ENCODE data around the gene RCCD1. TPM values are rescaled to one million over a fixed set of nuclear protein-coding genes. Genes with fewer than 3 reads are reported as not detected.

RCCD1 gene
- total and polyA plus RNA-seq, 9 of the 15 experiments (the other 6 are each of a cell fraction or from before 2014, with no cell fraction given) = 11.1 to 51.4 (median 24.7) TPM

DNA sequence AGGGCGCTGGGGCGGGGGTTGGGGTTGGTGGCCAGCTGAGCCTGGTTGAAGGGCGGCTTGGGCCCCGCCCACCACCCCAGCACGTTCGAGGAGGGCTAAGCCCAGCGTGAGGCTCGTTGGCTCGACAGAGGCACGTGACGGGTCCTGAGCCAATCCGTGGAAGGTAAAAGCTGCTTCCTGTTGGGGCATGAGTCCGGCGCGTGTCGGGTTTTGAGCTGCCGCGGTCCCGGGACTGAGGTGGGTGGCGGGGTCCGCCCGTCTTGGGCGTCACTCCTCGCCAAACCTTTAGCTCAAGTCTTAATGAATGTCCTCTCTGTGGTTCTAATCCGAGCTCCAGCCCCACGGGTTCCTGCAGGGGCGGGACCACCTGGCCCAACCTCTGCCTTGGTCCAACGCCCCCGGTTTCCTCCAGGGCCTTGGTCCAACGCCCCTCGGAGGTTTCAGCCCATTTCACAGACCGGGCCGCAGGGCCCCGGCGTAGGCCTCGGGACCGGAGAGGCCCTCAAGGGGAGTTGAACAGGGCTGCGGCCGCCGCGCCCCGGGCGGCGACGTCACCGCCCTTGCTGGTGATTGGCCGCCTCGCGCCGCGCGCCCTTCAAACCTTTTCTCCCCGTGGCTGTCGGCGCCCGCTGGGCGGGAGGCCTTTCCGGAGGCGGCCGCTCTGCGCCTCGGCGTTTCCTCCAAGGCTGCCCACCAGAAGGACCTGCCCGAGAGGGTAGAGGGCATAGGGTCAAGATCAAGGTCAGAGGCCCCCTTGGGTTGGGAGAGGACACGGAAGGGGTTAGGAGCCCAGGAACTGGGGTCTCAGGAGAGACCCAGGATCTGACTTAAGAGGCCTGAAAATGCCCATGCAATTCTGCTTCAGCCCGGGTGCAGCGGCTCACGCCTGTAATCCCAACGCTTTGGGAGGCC, at the start of gene RCCD1 (continued):
- TF ChIP-seq, protein P1, sequence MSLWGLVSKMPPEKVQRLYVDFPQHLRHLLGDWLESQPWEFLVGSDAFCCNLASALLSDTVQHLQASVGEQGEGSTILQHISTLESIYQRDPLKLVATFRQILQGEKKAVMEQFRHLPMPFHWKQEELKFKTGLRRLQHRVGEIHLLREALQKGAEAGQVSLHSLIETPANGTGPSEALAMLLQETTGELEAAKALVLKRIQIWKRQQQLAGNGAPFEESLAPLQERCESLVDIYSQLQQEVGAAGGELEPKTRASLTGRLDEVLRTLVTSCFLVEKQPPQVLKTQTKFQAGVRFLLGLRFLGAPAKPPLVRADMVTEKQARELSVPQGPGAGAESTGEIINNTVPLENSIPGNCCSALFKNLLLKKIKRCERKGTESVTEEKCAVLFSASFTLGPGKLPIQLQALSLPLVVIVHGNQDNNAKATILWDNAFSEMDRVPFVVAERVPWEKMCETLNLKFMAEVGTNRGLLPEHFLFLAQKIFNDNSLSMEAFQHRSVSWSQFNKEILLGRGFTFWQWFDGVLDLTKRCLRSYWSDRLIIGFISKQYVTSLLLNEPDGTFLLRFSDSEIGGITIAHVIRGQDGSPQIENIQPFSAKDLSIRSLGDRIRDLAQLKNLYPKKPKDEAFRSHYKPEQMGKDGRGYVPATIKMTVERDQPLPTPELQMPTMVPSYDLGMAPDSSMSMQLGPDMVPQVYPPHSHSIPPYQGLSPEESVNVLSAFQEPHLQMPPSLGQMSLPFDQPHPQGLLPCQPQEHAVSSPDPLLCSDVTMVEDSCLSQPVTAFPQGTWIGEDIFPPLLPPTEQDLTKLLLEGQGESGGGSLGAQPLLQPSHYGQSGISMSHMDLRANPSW (CRISPR knock-in tag; IDR thresholded peaks at IDR 0.05) = no peak
- TF ChIP-seq, protein P2, sequence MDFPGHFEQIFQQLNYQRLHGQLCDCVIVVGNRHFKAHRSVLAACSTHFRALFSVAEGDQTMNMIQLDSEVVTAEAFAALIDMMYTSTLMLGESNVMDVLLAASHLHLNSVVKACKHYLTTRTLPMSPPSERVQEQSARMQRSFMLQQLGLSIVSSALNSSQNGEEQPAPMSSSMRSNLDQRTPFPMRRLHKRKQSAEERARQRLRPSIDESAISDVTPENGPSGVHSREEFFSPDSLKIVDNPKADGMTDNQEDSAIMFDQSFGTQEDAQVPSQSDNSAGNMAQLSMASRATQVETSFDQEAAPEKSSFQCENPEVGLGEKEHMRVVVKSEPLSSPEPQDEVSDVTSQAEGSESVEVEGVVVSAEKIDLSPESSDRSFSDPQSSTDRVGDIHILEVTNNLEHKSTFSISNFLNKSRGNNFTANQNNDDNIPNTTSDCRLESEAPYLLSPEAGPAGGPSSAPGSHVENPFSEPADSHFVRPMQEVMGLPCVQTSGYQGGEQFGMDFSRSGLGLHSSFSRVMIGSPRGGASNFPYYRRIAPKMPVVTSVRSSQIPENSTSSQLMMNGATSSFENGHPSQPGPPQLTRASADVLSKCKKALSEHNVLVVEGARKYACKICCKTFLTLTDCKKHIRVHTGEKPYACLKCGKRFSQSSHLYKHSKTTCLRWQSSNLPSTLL (IDR thresholded peaks at IDR 0.05) = no peak
- TF ChIP-seq SNRNP70 (optimal IDR thresholded peaks at IDR 0.05; ENCODE audit: low read depth, low read length) (no peak), NR3C1 (CRISPR knock-in tag; IDR thresholded peaks at IDR 0.05) (no peak), POLR2A (conservative IDR thresholded peaks at IDR 0.05) (peak; percentile 93), IRF2 (CRISPR knock-in tag; IDR thresholded peaks at IDR 0.05) (no peak), CHD1 (IDR thresholded peaks at IDR 0.05; ENCODE audit: low read length) (peak; percentile 98), E2F3 (CRISPR knock-in tag; IDR thresholded peaks at IDR 0.05) (peak; percentile 93), ZFP30 (CRISPR knock-in tag; IDR thresholded peaks at IDR 0.05; ENCODE audit: borderline replicate concordance) (no peak), NR2C1 (IDR thresholded peaks at IDR 0.05) (peak; percentile 36), NR2C1 (tag; IDR thresholded peaks at IDR 0.05) (peak; percentile 36), KHSRP (IDR thresholded peaks at IDR 0.05) (no peak), SAFB2 (IDR thresholded peaks at IDR 0.05; ENCODE audit: borderline replicate concordance, low read depth, low read length, severe bottlenecking) (no peak), TSC22D4 (tag; IDR thresholded peaks at IDR 0.05) (no peak), IFI16 (CRISPR knock-in tag; IDR thresholded peaks at IDR 0.05) (no peak)
- TF ChIP-seq, protein P3, sequence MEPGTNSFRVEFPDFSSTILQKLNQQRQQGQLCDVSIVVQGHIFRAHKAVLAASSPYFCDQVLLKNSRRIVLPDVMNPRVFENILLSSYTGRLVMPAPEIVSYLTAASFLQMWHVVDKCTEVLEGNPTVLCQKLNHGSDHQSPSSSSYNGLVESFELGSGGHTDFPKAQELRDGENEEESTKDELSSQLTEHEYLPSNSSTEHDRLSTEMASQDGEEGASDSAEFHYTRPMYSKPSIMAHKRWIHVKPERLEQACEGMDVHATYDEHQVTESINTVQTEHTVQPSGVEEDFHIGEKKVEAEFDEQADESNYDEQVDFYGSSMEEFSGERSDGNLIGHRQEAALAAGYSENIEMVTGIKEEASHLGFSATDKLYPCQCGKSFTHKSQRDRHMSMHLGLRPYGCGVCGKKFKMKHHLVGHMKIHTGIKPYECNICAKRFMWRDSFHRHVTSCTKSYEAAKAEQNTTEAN (CRISPR knock-in tag; IDR thresholded peaks at IDR 0.05) = no peak
- TF ChIP-seq, protein P4, sequence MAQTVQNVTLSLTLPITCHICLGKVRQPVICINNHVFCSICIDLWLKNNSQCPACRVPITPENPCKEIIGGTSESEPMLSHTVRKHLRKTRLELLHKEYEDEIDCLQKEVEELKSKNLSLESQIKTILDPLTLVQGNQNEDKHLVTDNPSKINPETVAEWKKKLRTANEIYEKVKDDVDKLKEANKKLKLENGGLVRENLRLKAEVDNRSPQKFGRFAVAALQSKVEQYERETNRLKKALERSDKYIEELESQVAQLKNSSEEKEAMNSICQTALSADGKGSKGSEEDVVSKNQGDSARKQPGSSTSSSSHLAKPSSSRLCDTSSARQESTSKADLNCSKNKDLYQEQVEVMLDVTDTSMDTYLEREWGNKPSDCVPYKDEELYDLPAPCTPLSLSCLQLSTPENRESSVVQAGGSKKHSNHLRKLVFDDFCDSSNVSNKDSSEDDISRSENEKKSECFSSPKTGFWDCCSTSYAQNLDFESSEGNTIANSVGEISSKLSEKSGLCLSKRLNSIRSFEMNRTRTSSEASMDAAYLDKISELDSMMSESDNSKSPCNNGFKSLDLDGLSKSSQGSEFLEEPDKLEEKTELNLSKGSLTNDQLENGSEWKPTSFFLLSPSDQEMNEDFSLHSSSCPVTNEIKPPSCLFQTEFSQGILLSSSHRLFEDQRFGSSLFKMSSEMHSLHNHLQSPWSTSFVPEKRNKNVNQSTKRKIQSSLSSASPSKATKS (CRISPR knock-in tag; IDR thresholded peaks at IDR 0.05) = no peak
- TF ChIP-seq, protein P5, sequence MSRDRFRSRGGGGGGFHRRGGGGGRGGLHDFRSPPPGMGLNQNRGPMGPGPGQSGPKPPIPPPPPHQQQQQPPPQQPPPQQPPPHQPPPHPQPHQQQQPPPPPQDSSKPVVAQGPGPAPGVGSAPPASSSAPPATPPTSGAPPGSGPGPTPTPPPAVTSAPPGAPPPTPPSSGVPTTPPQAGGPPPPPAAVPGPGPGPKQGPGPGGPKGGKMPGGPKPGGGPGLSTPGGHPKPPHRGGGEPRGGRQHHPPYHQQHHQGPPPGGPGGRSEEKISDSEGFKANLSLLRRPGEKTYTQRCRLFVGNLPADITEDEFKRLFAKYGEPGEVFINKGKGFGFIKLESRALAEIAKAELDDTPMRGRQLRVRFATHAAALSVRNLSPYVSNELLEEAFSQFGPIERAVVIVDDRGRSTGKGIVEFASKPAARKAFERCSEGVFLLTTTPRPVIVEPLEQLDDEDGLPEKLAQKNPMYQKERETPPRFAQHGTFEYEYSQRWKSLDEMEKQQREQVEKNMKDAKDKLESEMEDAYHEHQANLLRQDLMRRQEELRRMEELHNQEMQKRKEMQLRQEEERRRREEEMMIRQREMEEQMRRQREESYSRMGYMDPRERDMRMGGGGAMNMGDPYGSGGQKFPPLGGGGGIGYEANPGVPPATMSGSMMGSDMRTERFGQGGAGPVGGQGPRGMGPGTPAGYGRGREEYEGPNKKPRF (IDR thresholded peaks at IDR 0.05; ENCODE audit: low read depth, low read length) = no peak

All from K562 (cell line).